HG03520 (cell line): Measurements from ENCODE around the gene ZC3H8.

Experiments
- ATAC-seq: cut with Tn5 transposase; IDR thresholded peaks from one replicate; pipeline ENCODE4 v1.9.1; 2021; ENCODE audit warnings: mild to moderate bottlenecking, moderate library complexity; ENCODE audit not compliant: unreplicated experiment

The ZC3H8 gene

DNA sequence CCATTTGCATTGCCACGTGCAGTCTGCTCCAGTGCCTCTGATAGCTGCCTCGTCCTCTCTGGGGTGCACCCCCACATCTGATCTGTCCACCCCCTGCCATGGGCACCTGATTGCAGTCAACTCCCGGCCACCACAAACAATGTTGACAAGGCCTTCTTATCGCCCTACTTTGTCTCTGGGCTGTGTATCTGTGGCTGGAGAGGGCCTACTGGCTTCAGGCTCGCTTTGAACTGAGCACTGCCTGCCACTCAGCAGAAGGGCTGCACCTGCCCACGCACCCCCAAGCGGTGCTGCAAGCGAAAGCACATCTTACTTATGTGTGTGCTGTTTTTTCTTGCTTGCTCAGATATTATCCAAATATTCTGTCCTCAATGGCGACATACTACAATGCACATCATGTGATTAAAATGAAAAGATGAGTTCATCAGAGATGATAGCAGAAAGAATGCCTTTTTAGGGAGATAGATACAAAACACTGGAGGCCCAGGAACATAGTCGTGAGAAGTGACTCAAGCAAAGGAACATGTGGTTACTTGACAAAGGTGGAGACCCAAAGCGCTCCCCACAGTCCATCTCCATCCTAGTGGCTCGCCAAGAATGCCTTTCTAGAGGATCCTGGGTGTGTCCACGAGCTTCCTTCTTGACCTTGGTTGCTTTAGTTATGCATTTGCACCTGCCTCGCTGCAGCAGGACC, 87.9 kb downstream of the ZC3H8 start:
- ATAC-seq, result no peak

DNA sequence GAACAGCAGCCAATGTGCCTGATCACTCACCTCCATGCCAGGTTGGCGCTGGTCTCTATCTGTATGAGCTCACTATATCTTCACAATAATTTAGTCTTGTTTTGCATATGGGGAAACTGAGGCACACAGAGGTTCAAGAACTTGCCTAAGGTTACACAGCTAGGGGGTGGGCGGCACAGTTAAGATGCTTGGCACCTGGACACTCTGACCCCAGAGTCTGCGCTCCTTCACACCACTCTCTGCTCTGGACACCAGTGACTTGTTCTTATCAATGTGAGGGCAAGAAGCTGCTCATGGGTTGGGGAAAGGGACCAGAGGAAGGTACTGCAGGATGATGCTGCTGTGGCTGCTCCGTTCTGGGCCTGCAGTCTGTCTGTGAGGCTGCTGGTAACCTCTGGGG, 89.5 kb downstream of the ZC3H8 start:
- ATAC-seq, result no peak

DNA sequence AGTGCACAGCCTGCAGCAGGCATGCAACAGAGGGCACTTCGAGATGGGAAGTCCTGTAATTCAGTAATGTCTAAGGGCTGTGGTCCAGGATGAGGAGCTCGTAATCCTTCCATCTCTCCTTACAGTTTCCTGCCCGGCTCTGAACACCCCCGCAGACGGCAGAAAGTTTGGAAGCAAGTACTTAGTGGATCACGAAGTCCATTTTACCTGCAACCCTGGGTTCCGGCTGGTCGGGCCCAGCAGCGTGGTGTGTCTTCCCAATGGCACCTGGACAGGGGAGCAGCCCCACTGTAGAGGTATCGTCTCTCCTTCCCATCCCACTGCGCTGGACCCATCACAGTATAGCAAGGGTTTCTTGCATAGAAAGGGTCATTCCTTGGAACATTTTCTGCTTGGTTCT, 90.0 kb downstream of the ZC3H8 start:
- ATAC-seq, result no peak

DNA sequence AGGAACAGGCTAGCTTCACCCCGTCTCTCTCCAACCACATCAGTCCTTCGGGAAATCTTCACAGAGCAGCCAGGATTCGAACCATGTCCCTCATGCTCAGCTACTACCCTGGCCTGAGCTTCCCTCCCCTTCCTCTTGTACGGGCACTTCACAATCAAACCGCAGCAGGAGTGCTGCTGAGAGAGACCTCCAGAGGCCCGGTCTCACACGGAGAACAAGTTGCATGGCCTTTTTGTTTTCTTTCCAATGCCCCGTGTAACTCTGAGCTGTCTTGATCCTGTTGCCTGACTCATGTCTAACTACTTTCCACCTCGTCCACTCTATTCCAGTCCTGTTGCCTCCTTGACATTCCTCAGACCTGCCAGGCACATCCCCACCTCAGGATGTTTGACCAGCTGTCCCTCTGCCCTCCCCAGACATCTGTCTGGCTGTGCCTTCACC, 91.3 kb downstream of the ZC3H8 start:
- ATAC-seq, result no peak

DNA sequence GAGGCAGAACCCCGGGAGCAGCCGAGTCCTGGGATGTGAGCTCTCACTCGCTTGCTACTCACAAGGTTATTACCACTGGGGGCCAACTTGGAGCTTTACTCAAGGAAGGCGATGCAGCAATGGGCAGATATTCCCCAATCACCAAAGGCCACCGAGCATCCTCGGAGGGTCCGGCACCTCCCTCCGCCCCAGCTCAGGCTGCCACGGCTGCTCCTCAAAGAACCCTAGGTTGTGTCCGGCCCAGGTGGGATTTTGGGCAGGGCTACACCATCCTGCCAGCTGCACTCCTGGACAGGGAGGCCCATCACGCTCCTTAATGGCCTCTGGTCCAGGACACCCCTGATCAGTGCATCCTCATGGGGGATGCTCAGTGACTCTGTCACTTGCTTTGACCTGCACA, 91.9 kb downstream of the ZC3H8 start:
- ATAC-seq, result no peak

DNA sequence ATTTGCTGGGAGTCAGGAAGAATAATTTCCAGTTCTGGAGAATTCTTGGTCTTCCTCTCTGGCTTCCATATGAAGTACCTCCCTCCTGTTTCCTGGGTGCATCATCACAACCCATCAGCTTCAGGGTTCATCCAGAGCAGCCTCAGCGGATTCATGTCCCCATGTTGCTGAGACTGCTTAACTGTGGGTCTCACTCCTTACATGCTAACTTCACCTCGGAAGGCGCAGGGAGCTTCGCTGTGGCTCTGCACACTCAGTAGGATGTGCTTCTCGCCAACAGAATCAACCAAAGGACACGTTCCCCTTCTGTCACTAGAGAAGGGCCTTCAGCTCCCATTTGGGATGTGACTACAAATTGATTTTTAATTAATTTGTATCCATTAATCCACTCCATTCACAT, 92.5 kb downstream of the ZC3H8 start:
- no peak for ATAC-seq
